CD4-positive, alpha-beta T cell treated with Interleukin-4 for 1 hour (primary cell): Measurements from ENCODE around the gene TOP1.
A peak's percentile ranks its signal among the peaks of the same experiment; 100 is the strongest.

Source experiments
- DNase-seq, 2 donors: peaks; one replicate each; pipeline ENCODE4 v3.0.0-alpha.2; 2020 to 2022

Gene TOP1

DNA sequence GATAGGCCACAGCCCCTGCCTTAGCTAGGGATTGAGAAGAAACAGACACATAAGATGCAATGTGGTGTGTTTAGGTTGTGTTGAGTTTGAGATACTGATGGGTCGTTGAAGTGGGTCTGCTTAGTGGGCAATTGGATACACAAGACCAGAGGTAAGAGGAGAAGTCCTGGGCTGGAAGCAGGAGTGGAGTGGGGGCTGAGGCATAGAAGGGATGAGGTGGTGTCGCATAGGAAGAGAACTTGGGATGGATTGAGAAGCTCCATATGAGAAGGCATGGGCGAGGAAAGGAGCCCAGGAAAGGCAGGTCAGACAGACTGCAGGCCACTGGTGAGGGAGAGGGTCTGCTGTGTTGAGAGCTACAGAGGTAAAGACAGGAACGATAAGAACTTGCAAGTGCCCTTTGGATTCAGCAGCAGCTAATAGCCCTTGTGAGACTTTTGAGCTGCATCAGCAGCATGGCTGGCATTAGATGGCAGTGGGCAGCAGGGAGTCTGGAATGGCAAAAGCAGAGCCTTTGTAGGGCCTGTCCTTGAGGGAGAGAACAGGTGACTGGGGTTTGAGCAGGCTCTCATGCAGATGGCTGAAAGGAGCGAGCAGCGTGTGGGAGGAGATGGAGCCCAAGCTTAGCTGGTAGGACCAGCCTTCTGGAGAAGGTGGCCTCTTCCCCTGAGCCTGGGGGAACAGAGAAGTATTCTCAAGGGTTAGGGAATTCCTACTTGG lies 141.9 kb downstream of the TOP1 start:
- DNase-seq: no peak

DNA sequence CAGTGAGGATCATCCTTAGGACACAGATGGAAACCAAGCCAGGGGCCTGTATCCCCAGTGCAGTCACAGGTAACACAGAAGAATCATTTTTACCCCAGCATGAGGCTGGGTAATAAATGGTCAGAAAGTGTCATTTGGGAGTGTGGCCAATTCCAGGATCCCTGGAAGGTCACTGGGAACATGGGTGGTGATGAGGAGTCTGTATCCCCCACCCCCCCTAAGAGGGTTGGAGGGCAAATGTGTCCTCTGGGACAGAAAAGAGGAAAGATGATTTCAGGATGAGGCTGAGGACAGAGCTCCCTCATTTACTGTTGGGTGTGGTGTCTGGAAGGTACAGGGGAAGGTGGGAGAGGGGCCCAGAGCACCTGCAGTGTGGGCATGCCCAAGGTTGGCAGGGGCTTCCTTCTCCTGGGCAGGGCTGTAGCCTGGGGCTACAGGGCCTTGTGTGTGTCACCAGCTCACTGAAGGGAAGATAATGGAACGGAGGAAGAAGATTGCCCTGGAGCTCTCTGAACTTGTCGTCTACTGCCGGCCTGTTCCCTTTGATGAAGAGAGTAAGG lies 143.2 kb downstream of the TOP1 start:
- DNase-seq: peak in 1 of 2 donors; percentile 3

- peak in 1 of 2 donors; percentile 9 for DNase-seq
Observed at GRCh38 chr20:41172296-41173140, 143.9 kb downstream of the TOP1 start.

DNA sequence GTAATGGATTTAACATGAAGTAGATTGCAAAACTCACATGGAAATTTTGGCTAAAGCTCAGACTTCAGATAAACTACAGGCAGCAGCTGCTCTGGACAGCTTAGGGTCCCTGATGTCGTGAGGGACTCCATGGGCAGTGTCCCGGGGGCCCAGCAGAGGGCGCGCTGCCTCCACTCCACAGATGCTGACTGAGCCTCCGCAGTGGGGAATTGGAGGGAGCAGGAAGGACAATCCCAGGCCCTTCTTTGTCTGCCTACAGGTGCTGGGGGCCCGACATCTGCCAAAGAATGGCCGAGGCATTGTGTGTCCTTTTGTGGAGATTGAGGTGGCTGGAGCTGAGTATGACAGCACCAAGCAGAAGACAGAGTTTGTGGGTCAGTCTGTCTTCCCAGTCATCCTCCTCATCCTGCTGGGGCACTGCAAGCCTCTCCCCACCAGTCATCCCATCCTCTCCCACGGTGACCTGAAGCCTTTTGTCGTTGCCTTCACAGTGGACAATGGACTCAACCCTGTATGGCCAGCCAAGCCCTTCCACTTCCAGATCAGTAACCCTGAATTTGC lies 144.6 kb downstream of the TOP1 start:
- peak; percentile 63 for DNase-seq

DNA sequence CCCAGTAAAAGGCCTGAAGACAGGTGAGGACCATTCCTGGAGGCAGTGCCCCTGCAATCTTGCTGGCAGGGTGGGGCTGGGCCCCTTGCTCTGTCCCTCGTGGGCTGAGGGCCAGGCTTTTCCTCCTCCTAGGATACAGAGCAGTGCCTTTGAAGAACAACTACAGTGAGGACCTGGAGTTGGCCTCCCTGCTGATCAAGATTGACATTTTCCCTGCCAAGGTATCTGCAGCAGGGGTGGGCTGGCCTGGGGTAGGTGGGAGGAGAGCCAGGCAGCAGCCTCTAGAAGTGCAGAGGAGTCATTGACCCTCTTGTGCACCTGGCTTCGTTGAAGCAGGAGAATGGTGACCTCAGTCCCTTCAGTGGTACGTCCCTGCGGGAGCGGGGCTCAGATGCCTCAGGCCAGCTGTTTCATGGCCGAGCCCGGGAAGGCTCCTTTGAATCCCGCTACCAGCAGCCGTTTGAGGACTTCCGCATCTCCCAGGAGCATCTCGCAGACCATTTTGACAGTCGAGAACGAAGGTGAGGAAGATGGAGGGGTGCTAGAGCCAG lies 145.2 kb downstream of the TOP1 start:
- DNase-seq: no peak
